Limb (tissue), 2 donors: ENCODE measurements around the gene KPNB1.

Experiments used
- DNase-seq, 2 donors: peaks; one replicate each; pipeline ENCODE4 v3.0.0-alpha.2; 2016; ENCODE audit errors: extremely low spot score in 2 of 2

Gene KPNB1

DNA sequence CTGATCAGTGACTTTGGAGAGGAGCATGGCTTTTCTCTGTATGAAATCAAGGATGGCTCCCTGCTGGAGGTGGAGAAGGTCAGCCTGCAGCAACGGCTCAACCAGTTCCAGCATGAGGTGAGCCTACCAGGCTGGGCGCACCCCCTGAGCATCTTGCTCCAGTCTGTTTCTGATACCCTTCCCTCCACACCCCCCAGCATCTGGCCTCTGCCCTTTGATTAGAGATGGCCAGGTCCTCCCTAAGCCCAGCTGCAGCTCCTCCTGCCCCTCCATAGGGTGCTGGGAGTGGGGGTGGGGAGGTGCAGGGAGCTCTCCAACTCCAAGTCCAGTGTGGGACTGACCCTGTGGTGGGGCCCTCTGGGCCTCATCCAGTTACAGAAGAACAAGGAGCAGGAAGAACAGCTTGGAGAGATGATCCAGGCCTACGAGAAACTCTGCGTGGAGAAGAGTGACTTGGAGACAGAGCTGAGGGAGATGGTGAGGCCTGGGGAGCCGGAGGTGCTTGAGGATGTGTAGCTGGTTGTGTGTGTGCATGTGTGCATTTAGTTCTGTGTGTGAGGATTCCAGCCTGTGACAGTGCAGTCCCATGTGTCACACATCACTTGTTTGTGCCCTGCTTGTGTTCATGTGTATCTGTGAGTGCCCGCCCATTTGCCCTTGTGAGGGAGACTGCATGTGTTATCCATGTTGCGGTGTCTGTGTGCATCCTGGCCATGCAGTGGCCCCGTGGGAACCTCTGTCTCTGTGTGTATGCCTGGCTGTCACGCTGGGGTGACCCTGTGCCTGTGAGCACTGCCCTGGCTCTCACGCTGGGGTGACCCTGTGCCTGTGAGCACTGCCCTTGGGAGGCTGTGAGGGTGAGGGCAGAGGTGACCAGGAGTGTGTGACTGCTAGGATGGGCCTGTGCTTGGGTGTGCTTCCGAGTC is 47.3 kb downstream of the KPNB1 start:
- peak in 1 of 2 donors; percentile 23 for DNase-seq

- DNase-seq = peak in 1 of 2 donors; percentile 33
Observed at GRCh38 chr17:47697906-47698711, 48.4 kb downstream of the KPNB1 start.

- DNase-seq = peak; percentile 42 to 83
Observed at GRCh38 chr17:47698749-47699535, 49.2 kb downstream of the KPNB1 start.

- no peak for DNase-seq
Observed at GRCh38 chr17:47699536-47699840, 49.8 kb downstream of the KPNB1 start.

GRCh38 chr17:47700471-47701449 is 51.0 kb downstream of the KPNB1 start:
- DNase-seq = peak in 1 of 2 donors; percentile 17

DNA sequence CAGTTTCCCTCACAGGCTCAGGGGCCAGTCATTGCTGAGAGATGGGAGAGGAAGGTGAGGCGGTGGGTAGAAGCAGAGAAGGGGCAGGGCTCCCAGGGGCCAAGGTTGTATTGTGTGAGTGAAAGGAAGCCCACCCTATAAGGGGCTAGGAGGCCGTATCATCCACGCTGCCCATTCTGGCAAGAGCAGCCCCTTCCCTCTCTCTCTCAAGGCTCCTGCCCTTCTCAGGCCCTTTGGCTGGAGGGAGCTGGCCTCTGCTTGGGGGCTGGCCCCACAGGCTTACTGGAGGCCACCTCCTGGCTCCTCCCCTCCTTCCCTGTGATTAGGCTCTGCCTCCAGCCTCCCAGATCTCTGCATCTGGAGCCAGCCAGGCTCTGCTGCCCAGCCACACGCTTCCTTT is 51.9 kb downstream of the KPNB1 start:
- DNase-seq = peak in 1 of 2 donors; percentile 27

GRCh38 chr17:47702391-47702995 is 52.8 kb downstream of the KPNB1 start:
- DNase-seq = peak in 1 of 2 donors; percentile 17

DNA sequence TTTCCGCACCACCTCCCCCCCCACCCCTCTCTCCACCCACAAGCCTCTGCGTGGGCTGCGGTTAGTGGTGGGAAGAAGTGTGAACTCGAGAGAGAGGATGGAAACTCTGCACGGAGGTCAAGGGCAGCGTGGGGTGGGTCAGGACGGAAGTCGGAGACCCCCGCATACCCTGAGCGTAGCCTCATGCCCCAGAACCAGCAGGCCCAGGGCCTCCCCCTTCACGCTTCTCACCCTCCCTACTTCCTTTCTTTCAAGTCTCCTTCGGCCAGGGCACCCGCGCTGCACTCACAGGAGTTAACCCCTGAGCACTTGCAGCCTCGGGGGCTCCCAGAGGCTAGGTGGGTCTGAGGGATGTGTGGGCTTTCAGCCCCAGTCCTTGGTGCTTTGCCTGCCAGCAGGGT is 53.5 kb downstream of the KPNB1 start:
- DNase-seq = peak in 1 of 2 donors; percentile 25

GRCh38 chr17:47703671-47704070 is 54.0 kb downstream of the KPNB1 start:
- no peak for DNase-seq

- DNase-seq = no peak
Observed at GRCh38 chr17:47704116-47704515, 54.4 kb downstream of the KPNB1 start.

DNA sequence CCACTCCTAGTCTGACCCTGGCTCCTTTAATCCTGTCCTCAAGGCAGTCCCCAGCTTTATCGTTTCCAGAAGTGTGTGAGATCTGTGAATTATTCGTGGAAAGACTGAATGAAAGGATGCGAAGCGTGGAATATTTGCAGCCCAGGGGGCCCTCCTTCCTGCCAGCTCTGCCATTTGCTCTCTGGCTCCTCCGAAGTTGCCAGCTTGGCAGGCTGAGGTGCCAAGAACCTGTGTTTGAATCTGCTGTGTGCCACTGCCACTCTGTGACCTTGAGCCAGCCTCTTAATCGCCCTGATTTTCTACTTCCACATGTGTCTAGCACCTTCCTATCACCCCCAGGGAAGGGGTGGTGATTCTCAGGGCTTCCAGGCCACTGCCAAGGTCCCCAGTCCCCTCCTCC is 55.0 kb downstream of the KPNB1 start:
- DNase-seq = no peak

GRCh38 chr17:47705536-47706530 is 56.1 kb downstream of the KPNB1 start:
- DNase-seq = no peak

GRCh38 chr17:47707056-47707804 is 57.5 kb downstream of the KPNB1 start:
- DNase-seq = peak; percentile 56 to 60

DNA sequence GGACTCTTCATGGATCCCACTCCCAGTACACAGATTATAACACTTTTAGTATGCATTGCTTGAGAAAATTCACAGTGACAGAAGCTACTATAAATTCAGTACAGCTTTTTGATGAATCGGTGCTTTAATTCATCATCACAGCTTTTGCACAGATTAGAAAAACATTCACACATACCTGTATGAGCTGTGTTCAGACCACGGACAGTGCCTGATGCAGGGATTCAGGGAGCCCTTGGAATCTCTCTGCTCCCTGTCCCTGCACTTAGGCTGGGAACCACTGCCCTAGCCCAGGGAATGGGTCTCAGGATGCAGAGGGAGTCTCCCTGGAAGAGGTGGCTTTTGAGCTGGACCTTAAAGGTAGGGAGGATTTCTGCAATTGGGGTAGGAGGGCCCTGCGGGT is 58.2 kb downstream of the KPNB1 start:
- DNase-seq = no peak

DNA sequence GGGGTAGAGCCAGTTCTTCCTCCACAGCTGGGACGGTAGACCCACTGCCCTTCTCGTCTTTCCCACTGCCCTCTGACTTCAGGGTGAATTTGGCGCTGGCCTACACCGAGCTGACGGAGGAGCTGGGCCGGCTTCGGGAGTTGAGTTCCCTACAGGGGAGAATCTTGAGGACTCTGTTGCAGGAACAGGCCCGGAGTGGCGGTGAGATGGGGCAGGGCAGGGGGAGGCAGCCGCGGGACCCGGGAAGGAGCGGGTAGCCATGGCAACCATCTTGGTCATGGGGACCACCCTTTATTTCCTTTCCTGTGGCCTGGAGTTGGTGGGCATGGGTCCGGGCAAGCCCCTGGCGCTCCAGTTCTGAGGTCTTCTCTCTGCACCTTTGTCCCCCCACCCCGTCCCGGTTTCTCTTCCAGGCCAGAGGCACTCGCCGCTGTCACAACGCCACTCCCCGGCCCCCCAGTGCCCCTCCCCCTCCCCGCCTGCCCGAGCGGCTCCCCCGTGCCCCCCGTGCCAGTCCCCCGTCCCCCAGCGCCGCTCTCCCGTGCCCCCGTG is 58.7 kb downstream of the KPNB1 start:
- DNase-seq = no peak

DNA sequence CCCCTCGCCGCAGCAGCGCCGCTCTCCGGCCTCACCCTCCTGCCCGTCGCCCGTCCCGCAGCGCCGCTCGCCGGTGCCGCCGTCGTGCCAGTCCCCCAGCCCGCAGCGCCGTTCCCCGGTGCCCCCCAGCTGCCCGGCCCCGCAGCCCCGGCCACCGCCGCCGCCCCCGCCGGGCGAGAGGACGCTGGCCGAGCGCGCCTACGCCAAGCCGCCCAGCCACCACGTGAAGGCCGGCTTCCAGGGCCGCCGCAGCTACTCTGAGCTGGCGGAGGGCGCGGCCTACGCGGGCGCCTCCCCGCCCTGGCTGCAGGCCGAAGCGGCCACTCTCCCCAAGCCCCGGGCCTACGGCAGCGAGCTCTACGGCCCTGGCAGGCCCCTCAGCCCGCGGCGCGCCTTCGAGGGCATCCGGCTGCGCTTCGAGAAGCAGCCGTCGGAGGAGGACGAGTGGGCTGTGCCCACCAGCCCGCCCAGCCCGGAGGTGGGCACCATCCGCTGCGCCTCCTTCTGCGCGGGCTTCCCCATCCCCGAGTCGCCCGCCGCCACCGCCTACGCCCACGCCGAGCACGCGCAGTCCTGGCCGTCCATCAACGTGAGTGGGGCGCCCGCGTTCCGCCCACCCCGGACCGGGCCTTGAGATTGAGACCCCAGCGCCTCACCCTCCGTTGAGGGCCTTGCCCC is 59.3 kb downstream of the KPNB1 start:
- no peak for DNase-seq

DNA sequence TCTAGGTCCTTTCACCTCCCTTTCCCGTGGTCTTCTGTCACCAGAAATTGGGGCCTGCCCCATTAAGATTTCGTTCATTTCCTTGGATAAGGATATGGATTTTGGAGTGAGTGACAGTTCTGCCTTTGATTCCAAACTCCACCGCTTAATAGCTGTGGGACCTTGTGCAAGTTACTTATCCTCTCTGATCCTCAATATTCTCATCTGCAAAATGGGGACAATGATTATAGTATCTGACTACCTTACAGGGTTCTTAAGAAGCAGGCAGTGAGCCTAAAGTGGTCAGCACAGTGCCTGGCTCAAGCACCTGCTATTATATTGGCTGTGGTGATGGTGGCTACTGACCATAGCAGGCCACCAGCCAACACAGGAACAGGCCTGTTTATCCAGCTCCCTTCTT is 59.9 kb downstream of the KPNB1 start:
- DNase-seq = no peak
